Measurements from ENCODE around the gene GALP. TPM values are rescaled to one million over a fixed set of nuclear protein-coding genes. Genes with fewer than 3 reads are reported as not detected.

Gene GALP
- total RNA-seq, 1 donor from 2014 or later = not detected

GRCh38 chr19:56133858-56134653, 41.8 kb upstream of the GALP start:
- Histone ChIP-seq H3K4me1 (no peaks in the 10 kb centered on the region), H3K27me3 (no peaks in the 10 kb centered on the region), H3K27ac (no peak overlapping the region), H3K9me3 (no peaks in the 10 kb centered on the region), H3K4me3 (no peak overlapping the region), H3K36me3 (no peaks in the 10 kb centered on the region)
- no peak for DNase-seq (ENCODE audit: extremely low spot score in 2 of 2)
- TF ChIP-seq POLR2A (IDR thresholded peaks at IDR 0.05) = no peak
- no peak for TF ChIP-seq POLR2AphosphoS5 (IDR thresholded peaks at IDR 0.05; ENCODE audit: insufficient read depth in 1 of 2, low read depth in 1 of 2)
- no peak for TF ChIP-seq CTCF (IDR thresholded peaks at IDR 0.05)
- intact Hi-C loops (cut with DNase I) = no loop called here

GRCh38 chr19:56134654-56134921, 41.2 kb upstream of the GALP start:
- H3K36me3 ChIP-seq = no peaks in the 10 kb centered on the region
- H3K27me3 ChIP-seq = no peaks in the 10 kb centered on the region
- no peaks in the 10 kb centered on the region for H3K9me3 ChIP-seq
- TF ChIP-seq POLR2AphosphoS5 (IDR thresholded peaks at IDR 0.05; ENCODE audit: insufficient read depth in 1 of 2, low read depth in 1 of 2) = no peak
- no peak for TF ChIP-seq POLR2A (IDR thresholded peaks at IDR 0.05)
- TF ChIP-seq CTCF (IDR thresholded peaks at IDR 0.05) = no peak
- H3K27ac ChIP-seq = no peak overlapping the region
- no peak for DNase-seq (ENCODE audit: extremely low spot score in 2 of 2)
- H3K4me1 ChIP-seq = no peaks in the 10 kb centered on the region
- intact Hi-C loops (cut with DNase I) = no loop called here
- no peak overlapping the region for H3K4me3 ChIP-seq

GRCh38 chr19:56136362-56136761, 39.4 kb upstream of the GALP start:
- no peak for DNase-seq (ENCODE audit: extremely low spot score in 2 of 2)
- Histone ChIP-seq H3K4me3 (no peak overlapping the region), H3K36me3 (no peaks in the 10 kb centered on the region), H3K27ac (no peak overlapping the region), H3K4me1 (peaks cover 6% of the 10 kb centered on the region), H3K27me3 (no peaks in the 10 kb centered on the region), H3K9me3 (no peaks in the 10 kb centered on the region)
- intact Hi-C loops (cut with DNase I) = no loop called here
- TF ChIP-seq POLR2A (IDR thresholded peaks at IDR 0.05) = no peak
- TF ChIP-seq CTCF (IDR thresholded peaks at IDR 0.05) = no peak
- no peak for TF ChIP-seq POLR2AphosphoS5 (IDR thresholded peaks at IDR 0.05; ENCODE audit: insufficient read depth in 1 of 2, low read depth in 1 of 2)

- H3K36me3 ChIP-seq = no peaks in the 10 kb centered on the region
- no peak overlapping the region for H3K27ac ChIP-seq
- TF ChIP-seq POLR2AphosphoS5 (IDR thresholded peaks at IDR 0.05; ENCODE audit: insufficient read depth in 1 of 2, low read depth in 1 of 2) = no peak
- no peak for TF ChIP-seq CTCF (IDR thresholded peaks at IDR 0.05)
- no peak for TF ChIP-seq POLR2A (IDR thresholded peaks at IDR 0.05)
- no peaks in the 10 kb centered on the region for H3K9me3 ChIP-seq
- no peaks in the 10 kb centered on the region for H3K27me3 ChIP-seq
- H3K4me3 ChIP-seq = no peak overlapping the region
- no peak for DNase-seq (ENCODE audit: extremely low spot score in 2 of 2)
- intact Hi-C loops (cut with DNase I) = no loop called here
- peaks cover 16% of the 10 kb centered on the region for H3K4me1 ChIP-seq
These were observed 38.4 kb upstream of the GALP start for GRCh38 chr19:56137405-56137804.

GRCh38 chr19:56138069-56138468, 37.7 kb upstream of the GALP start:
- intact Hi-C loops (cut with DNase I) = no loop called here
- DNase-seq (ENCODE audit: extremely low spot score in 2 of 2) = no peak
- Histone ChIP-seq H3K27me3 (no peaks in the 10 kb centered on the region), H3K36me3 (no peaks in the 10 kb centered on the region), H3K4me1 (peaks cover 23% of the 10 kb centered on the region), H3K4me3 (no peak overlapping the region), H3K27ac (no peak overlapping the region), H3K9me3 (no peaks in the 10 kb centered on the region)
- TF ChIP-seq CTCF (IDR thresholded peaks at IDR 0.05) = no peak
- TF ChIP-seq POLR2AphosphoS5 (IDR thresholded peaks at IDR 0.05; ENCODE audit: insufficient read depth in 1 of 2, low read depth in 1 of 2) = no peak
- TF ChIP-seq POLR2A (IDR thresholded peaks at IDR 0.05) = no peak

Data from vagina (tissue), 2 donors.